Neural progenitor cell (in vitro differentiated cells): ENCODE results near the gene CACNB1.

Source experiments
- EZH2 ChIP-seq: fragments of 200-600 bp; sonication (generic); IDR thresholded peaks from 2 replicates; pipeline ENCODE4 v1.6.1; 2017; ENCODE audit warnings: antibody characterized with exemption, mild to moderate bottlenecking, moderate library complexity
- TF ChIP-seq, protein P1 (sequence below): fragments of 200-600 bp; sonication (generic); IDR thresholded peaks from 2 replicates; pipeline ENCODE4 v1.5.1; 2017; ENCODE audit warnings: antibody characterized with exemption, mild to moderate bottlenecking

DNA sequence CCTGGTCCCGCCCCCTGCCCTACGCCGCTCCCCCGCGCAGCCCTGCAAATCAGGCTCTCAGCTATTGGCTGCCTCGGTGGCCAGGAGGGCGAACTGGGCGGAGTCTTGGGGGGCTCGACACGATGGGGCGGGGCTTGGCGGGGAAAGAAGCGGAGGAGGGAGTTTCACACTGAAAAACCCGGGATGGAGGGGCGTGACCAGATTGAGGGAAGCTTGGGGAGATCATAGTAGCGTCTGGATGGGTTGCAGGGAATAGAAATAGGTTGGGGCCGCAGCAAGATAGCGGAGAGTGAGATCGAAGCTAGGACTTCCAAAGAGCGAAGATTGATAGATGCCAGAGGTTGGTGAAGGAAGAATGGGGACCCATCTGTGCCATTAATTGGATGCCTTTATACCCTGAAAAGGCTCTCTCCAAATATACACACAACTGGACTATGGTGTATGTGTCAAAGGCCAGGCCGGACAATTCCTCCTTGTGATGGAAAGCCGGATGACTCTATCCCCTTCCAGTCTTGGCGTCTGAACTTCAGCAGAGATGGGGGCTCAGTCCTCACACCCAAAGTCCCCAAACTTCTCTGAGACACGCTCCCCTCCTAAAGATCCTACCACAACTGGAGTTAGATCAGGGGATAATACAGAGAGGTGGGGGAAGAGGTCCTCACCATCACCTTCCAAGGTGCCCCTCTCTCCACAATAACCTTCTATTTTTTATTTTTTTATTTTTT is 28.7 kb upstream of the CACNB1 start:
- no peak for TF ChIP-seq EZH2
- TF ChIP-seq, protein P1, sequence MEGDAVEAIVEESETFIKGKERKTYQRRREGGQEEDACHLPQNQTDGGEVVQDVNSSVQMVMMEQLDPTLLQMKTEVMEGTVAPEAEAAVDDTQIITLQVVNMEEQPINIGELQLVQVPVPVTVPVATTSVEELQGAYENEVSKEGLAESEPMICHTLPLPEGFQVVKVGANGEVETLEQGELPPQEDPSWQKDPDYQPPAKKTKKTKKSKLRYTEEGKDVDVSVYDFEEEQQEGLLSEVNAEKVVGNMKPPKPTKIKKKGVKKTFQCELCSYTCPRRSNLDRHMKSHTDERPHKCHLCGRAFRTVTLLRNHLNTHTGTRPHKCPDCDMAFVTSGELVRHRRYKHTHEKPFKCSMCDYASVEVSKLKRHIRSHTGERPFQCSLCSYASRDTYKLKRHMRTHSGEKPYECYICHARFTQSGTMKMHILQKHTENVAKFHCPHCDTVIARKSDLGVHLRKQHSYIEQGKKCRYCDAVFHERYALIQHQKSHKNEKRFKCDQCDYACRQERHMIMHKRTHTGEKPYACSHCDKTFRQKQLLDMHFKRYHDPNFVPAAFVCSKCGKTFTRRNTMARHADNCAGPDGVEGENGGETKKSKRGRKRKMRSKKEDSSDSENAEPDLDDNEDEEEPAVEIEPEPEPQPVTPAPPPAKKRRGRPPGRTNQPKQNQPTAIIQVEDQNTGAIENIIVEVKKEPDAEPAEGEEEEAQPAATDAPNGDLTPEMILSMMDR: no peak
